GM12878 (cell line): ENCODE measurements around the gene RECQL5. TPM values are rescaled to one million over a fixed set of nuclear protein-coding genes. Genes with fewer than 3 reads are reported as not detected.

Experiments used
- ATF3 ChIP-seq: IDR thresholded peaks from 2 replicates; pipeline ENCODE4 v1.6.1; 2011; ENCODE audit warnings: low read depth, mild to moderate bottlenecking, low read length, moderate library complexity, borderline replicate concordance; ENCODE audit errors: extremely low read depth
- CREB1 ChIP-seq: IDR thresholded peaks from 2 replicates; pipeline ENCODE4 v1.6.1; 2012; ENCODE audit warnings: low read depth, mild to moderate bottlenecking, inconsistent platforms
- CREM ChIP-seq: IDR thresholded peaks from 2 replicates; pipeline ENCODE4 v1.6.1; 2014; ENCODE audit warnings: antibody characterized with exemption, low read depth
- E2F8 ChIP-seq: fragments of 450-650 bp; IDR thresholded peaks from 2 replicates; pipeline ENCODE4 v1.6.1; 2018; ENCODE audit warnings: mild to moderate bottlenecking, low read depth, moderate library complexity; ENCODE audit not compliant: partially characterized antibody
- ETV6 ChIP-seq, 2 experiments: fragments of 450-650 bp in 1 of 2; IDR thresholded peaks in 1 of 2; conservative IDR thresholded peaks in 1 of 2; 2 replicates each; pipeline ENCODE4 v1.6.1; 2014; ENCODE audit warnings: antibody characterized with exemption in 1 of 2, borderline replicate concordance in 1 of 2, low read depth in 1 of 2, mild to moderate bottlenecking in 1 of 2, moderate library complexity in 1 of 2
- FOS ChIP-seq: IDR thresholded peaks from 3 replicates; pipeline ENCODE4 v1.6.1; 2011; ENCODE audit warnings: borderline replicate concordance; ENCODE audit not compliant: insufficient read length; ENCODE audit errors: extremely low read depth
- IKZF1 ChIP-seq: fragments of 450-650 bp; conservative IDR thresholded peaks from 2 replicates; pipeline ENCODE4 v1.6.1; 2017; ENCODE audit warnings: antibody characterized with exemption, mild to moderate bottlenecking
- JUND ChIP-seq: IDR thresholded peaks from 2 replicates; pipeline ENCODE4 v1.6.1; 2012; ENCODE audit warnings: low read depth, mild to moderate bottlenecking, low read length, improper control_type of control experiment, moderate library complexity
- NBN ChIP-seq: fragments of 450-650 bp; IDR thresholded peaks from 2 replicates; pipeline ENCODE4 v1.6.1; 2016
- NFYA ChIP-seq: IDR thresholded peaks from 2 replicates; pipeline ENCODE4 v1.6.1; 2011; ENCODE audit warnings: low read depth, mild to moderate bottlenecking, low read length, improper control_type of control experiment, borderline replicate concordance
- RAD21 ChIP-seq: IDR thresholded peaks from 2 replicates; pipeline ENCODE4 v1.6.1; 2011; ENCODE audit warnings: mild to moderate bottlenecking, low read depth, low read length, moderate library complexity; ENCODE audit not compliant: insufficient read depth
- RCOR1 ChIP-seq: conservative IDR thresholded peaks from 2 replicates; pipeline ENCODE4 v1.6.1; 2012; ENCODE audit warnings: low read depth, low read length, improper control_type of control experiment
- REST ChIP-seq: IDR thresholded peaks from 2 replicates; pipeline ENCODE4 v1.6.1; 2012; ENCODE audit warnings: mild to moderate bottlenecking, low read depth, low read length
- WRNIP1 ChIP-seq: IDR thresholded peaks from 2 replicates; pipeline ENCODE4 v1.6.1; 2011; ENCODE audit warnings: low read depth, low read length, improper control_type of control experiment, borderline replicate concordance
- YY1 ChIP-seq: IDR thresholded peaks from 2 replicates; pipeline ENCODE4 v1.6.1; 2011; ENCODE audit warnings: low read depth, mild to moderate bottlenecking, low read length
- ZNF217 ChIP-seq: fragments of 450-650 bp; IDR thresholded peaks from 2 replicates; pipeline ENCODE4 v1.6.1; 2017; ENCODE audit warnings: antibody characterized with exemption, mild to moderate bottlenecking
- polyA plus RNA-seq, 11 experiments: library from polyadenylated mRNA; depleted of rRNA in 4 of 11; unstranded in 6 of 11; stranded (reverse) in 5 of 11; fragments of >200 nt; fragmentation: Nextera tagmentation in 4 of 11; fragmentation: Illumina TruSeq in 1 of 11; extraction: Ambion mirVana in 4 of 11; extraction: Trizol in 1 of 11; gene quantifications; 1 replicate in 1 of 11; 2 replicates in 10 of 11; pipeline versions ENCODE4 v1.2.1 to v1.2.3, GENCODE V29; 2011 to 2016; ENCODE audit warnings: inconsistent platforms in 2 of 11, missing spikeins in 2 of 11, low read depth in 1 of 11
- total RNA-seq, 4 experiments: library from RNA; depleted of rRNA in 3 of 4; stranded (reverse); fragments of >200 nt in 3 of 4; fragmentation: Illumina TruSeq in 1 of 4; extraction: Trizol in 1 of 4; gene quantifications; 2 replicates each; pipeline versions ENCODE4 v1.2.1 to v1.2.3, GENCODE V29; 2013 to 2021
- TF ChIP-seq, protein P1 (sequence below): IDR thresholded peaks from 2 replicates; pipeline ENCODE4 v1.6.1; 2011; ENCODE audit warnings: borderline replicate concordance, low read depth, mild to moderate bottlenecking, moderate library complexity, mixed read lengths, low read length; ENCODE audit not compliant: insufficient read depth; ENCODE audit errors: extremely low read length
- TF ChIP-seq, protein P2 (sequence below): fragments of 450-650 bp; IDR thresholded peaks from 2 replicates; pipeline ENCODE4 v1.6.1; 2018; ENCODE audit warnings: borderline replicate concordance, mild to moderate bottlenecking; ENCODE audit not compliant: partially characterized antibody

The RECQL5 gene
- total and polyA plus RNA-seq, 10 of the 15 experiments (the other 5 are each of a cell fraction or from before 2014, with no cell fraction given): 3.6 to 30.6 (median 20.1) TPM

DNA sequence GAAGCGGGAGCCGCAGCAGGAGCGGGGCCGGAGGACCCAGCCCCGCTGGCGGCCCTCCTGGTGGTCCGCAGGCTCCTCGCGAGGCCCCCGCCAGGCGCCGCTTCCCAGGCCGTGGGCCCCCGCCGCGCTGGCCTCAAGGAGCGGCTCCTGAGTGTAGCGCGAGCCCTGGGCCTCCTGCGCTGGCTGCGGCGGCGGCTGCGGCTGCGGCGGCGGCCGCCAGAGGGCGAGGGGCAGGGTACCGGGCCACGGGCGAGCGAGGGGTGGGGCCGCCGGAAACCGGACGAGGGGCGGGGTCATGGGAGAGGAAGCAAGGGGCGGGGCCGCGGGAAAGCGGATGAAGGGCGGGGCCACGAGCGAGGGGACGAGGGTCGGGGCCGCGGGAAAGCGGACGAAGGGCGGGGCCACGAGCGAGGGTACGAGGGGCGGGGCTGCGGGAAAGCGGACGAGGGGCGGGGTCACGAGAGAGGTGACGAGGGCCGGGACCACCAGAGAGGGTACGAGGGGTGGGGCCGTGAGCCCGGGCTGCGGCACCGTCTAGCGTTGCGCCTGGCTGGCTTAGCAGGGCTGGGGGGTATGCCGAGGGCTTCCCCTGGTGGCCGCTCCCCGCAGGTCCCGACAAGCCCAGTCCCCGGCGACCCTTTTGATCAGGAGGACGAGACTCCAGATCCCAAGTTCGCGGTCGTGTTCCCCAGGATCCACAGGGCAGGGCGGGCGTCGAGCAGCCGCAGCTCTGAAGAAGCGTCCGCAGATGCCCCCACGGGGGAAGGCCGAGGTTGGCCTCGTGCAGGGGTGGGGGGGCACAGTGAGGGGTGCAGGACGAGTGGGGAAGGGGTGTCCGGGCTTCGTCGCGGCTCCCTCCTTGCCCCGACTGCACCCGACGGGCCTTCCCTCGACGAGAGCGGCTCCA is 77.7 kb downstream of the RECQL5 start (continued):
- TF ChIP-seq, protein P1, sequence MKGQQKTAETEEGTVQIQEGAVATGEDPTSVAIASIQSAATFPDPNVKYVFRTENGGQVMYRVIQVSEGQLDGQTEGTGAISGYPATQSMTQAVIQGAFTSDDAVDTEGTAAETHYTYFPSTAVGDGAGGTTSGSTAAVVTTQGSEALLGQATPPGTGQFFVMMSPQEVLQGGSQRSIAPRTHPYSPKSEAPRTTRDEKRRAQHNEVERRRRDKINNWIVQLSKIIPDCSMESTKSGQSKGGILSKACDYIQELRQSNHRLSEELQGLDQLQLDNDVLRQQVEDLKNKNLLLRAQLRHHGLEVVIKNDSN: no peak
- TF ChIP-seq RCOR1 (no peak), CREM (no peak), JUND (no peak), IKZF1 (peak; percentile 36; the same call in 1 of the 2 replicates), REST (no peak), CREB1 (0 out of 2 replicates have a peak, but pooled peaks have one; percentile 26), YY1 (peak; percentile 7; the same call in 1 of the 2 replicates), NFYA (no peak), FOS (no peak), ZNF217 (0 out of 2 replicates have a peak, but pooled peaks have one; percentile 19), E2F8 (no peak), ATF3 (no peak), NBN (no peak), RAD21 (peak; percentile 44), ETV6 (conservative IDR thresholded peaks at IDR 0.05 in 1 of 2, IDR thresholded peaks at IDR 0.05 in 1 of 2; ENCODE audit: borderline replicate concordance in 1 of 2, low read depth in 1 of 2) (no peak), WRNIP1 (no peak)
- TF ChIP-seq, protein P2, sequence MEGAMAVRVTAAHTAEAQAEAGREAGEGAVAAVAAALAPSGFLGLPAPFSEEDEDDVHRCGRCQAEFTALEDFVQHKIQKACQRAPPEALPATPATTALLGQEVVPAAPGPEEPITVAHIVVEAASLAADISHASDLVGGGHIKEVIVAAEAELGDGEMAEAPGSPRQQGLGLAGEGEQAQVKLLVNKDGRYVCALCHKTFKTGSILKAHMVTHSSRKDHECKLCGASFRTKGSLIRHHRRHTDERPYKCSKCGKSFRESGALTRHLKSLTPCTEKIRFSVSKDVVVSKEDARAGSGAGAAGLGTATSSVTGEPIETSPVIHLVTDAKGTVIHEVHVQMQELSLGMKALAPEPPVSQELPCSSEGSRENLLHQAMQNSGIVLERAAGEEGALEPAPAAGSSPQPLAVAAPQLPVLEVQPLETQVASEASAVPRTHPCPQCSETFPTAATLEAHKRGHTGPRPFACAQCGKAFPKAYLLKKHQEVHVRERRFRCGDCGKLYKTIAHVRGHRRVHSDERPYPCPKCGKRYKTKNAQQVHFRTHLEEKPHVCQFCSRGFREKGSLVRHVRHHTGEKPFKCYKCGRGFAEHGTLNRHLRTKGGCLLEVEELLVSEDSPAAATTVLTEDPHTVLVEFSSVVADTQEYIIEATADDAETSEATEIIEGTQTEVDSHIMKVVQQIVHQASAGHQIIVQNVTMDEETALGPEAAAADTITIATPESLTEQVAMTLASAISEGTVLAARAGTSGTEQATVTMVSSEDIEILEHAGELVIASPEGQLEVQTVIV: no peak
